CD4-positive, alpha-beta T cell treated with Interleukin-10 for 1 hour (primary cell): ENCODE data around the gene MYO1A.
A peak's percentile ranks its signal among the peaks of the same experiment; 100 is the strongest.
"Not testable (repeated sequence)": the region's sequence is repeated elsewhere in the genome, so short reads cannot be mapped to it uniquely, and the experiment has no call there.

Experiments
- DNase-seq: peaks from one replicate; pipeline ENCODE4 v3.0.0-alpha.2; 2020

MYO1A gene

DNA sequence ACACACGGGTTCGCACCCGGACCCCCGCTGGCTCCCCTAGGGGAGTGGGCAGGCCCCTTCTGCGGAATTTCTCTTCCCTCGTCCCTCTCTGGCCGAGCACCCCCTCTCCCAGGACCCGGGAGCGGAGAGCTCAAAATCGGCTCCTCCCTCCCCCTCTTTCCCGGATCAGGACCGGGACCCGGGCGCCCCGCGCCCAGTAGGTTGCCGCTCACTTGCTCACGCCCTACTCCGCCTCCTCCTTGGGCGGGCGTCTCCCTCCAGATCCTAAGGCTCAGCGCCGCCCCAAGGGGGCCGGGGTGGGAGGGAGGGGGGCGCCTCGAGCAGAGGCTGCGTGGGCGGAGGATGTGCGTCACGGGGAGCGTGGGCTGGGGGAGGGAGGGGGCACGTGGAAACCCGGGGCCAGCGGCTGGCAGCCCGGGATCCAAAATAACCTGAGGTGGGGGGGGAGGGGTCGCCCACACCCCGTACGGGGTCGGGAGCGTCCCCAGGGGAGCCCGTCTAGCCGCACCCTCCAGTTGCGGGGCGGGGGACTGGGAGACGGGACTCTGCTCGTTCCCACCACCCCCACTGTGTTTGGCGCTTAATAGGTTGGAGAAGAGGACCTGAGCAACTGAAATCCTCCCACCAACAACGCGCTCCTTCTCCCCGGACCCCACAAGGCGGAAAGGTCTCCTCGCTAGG, 37.2 kb upstream of the MYO1A start:
- DNase-seq: peak; percentile 92

DNA sequence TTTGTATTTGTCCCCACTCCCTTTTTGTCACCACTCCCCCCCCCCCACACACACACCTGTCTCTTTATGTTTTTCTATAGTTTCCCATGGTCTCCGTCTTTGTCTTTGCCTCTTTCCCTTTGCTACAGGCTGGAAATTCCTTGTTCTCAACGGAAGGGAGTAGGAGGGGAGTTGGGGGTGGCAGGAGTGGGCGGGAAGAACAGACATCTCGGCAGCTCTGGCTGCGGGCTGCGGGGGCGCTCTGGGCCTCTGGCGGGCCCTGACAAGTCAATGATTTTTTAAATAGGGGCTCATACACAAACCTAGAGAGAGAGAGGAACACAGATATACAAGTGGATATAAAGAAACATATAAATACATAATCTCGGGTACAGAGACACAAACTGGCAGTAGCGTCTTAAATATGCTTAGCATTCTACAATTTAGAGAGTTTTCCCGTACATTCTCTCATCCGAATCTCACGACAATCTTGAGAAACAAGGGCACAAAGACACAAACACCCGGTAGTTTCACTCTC, 36.6 kb upstream of the MYO1A start:
- peak; percentile 58 for DNase-seq

DNA sequence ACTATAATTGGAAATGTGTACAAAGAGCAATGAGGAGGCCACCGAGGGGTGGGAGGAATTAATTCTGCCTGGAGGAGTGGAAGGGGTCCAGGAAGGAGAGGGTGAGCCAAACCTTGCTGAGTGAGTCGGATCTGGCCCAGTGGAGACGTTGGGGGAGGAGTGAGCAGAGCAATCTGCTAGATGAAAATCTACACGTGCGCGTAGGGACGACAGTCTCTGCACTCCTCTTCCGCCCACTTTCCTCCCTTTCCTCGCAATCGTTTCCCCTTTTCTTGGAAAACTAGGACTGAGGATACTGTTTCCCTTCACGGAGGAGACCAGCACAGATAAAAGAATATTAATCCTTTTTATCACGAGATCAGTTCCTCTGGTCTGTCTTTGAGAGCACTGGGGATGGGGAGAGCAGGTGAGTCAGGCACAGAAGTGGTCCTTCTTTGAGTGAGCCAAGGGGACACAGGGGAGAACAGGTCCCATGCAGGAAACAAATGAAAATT, 36.1 kb upstream of the MYO1A start:
- no peak for DNase-seq

DNA sequence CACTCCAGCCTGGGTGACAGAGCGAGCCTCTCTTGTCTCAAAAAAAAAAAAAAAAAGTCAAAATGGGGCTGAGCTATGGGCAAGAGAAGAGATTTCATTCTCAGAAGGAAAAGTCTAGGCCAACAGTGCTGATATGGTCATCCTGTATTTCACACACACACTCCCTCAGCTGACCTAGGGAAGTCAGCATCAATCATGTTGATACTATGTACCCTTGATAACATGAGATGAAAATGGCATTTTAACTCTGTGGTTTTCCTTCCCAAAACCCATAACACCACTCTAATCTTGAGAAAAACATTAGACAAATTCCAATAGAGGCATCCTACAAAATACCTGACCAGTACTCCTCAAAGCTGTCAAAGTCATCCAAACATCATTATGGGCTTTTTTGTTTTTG, 30.9 kb upstream of the MYO1A start:
- DNase-seq: no peak

DNA sequence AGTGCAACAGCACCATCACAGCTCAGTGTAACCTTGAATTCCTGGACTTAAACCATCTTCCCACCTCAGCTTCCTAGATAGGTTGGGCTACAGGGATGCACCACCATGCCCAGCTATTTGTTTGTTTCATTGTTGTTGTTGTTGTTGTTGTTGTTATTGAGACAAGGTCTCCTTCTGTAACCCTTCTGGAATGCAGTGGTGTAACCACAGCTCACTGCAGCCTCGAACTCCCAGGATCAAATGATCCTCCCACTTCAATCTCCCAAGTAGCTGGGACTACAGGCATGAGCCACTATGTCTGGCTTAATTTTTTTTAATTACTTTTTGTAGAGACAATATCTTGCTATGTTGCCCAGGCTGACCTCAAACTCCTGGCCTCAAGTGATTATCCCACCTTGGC, 29.9 kb upstream of the MYO1A start:
- no peak for DNase-seq

DNA sequence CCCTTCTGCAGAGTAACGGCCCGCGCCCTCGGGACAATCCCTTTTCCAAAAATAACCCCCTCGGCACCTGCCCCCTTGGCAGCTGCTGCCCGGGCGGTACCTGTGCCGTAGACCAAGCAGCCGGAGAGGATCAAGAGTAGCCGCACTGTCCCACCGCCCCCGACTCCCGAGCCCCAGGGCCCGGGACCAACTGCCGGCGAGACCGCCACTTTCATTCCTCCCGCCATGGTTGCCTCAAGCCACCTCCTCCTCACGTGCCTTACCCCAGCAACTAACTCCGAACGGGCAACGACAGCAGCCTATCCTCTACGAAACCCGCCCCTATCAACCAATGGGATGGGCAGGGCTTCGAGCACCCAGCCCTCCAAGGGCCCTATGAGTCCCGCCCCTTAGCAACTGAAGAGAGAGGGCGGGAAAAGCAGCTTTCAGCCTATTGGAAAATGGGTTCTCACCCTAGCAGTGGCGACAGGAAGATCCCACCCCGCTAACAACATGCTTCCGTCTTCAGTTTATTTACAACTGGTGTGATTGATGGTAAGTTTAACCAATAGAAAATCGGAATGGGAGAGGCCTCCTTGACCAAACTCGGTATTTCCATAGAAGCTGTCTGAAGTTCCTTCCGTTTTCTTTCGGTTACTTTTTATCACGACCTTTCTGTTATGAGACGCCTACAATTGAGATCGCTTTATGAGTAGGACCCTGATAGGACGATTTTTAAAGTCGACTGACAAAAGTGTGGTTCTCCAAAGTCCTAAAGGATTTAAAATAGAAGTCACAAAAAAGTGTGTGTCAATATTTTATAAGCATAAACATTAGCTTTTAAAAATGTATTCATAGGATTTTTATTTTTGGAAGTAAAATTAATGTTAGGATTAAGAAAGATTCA, 28.8 kb upstream of the MYO1A start, which contains the start of gene NEMP1:
NEMP1 (minus strand) TSS at position 273 of the 886 bp plus-strand sequence; CDS start at position 227, 46 bp downstream.
- DNase-seq: peak; percentile 99

DNA sequence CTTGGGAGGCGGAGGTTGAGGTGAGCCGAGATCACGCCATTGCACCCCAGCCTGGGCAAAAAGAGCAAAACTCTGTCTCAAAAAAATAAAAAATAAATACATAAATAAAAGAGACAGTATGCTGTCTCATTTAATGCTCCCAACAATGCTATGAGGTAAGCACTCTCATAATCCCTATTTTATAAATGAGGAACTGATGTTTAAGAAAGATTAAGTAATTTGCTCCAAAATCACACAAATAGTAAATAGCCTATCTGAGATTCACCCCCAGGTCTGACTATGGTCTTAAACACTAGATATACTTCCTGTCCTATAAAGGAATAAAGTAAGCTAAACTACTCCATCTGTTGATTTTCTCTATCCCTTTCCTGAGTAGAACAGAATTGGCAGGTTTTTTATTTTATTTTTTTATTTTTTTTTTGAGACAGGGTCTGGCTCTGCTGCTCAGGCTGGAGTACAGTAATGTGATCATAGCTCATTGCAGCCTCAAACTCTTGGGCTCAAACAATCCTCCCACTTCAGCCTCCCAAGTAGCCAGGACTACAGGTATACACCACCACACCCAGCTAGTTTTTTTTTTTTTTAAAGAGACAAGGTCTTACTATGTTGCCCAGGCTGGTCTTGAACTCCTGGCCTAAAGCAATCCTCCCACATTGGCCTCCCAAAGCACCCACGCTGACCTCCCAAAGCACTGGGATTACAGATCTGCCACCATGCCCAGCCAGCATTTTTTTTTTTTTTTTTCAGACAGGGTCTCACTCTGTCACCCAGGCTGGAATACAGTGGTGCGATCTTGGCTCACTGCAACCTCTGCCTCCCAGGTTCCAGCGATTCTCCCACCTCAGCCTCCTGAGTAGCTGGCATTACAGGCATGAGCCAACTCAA, 23.9 kb upstream of the MYO1A start:
- DNase-seq: not testable (repeated sequence)

DNA sequence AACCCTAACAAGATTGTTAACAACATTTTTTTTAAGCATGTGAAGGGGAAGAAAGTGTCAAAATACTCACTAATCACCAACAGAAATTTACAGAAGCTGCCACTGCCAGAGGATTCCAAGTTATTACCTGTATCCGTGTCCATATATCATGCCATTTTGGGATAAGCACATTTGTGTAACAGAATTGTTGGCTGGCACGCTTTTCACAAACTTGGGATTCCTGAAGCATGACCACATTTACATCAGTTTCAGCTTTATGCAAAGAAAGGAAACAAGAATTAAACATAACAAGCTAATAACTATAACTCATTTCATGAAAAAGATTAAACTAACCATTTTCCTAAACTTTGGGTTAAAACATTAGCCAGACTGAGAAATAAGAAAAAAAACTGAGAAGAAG, 22.7 kb upstream of the MYO1A start:
- no peak for DNase-seq

DNA sequence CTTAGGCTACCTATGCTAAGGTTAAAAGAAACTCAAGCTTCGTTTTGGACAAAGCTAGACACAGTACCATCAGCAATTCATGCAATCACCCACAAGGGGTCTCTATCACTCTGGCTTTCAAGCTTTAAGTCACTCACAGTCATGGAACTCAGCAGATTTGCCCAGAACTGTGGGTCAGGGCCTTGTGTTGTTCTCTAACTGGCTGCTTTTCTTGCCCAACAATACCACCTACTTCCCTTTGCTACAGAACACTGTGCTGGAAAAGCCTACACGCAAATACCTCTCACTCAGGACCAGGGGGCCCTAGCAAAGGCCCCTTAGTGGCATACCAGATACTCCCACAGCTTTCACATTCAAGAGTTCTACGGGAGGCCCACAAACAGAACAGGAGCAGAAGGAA, 19.6 kb upstream of the MYO1A start:
- DNase-seq: peak; percentile 86

DNA sequence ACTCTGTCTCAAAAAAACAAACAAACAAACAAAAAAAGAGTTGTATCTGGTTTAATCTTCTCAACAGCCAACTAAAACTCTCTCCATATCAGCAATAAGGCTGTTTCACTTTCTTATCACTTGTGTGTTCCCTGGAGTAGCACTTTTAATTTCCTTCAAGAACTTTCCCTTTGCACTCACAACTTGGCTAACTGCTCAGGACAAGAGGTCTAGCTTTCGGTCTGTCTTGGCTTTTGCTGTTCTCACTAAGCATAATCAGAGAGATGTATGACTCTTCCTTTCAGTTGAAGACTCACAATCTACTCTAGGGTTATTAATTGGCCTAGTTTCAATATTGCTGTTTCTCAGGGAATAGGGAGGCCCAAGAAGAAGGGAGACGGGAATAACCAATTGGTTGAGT, 16.3 kb upstream of the MYO1A start:
- DNase-seq: no peak

DNA sequence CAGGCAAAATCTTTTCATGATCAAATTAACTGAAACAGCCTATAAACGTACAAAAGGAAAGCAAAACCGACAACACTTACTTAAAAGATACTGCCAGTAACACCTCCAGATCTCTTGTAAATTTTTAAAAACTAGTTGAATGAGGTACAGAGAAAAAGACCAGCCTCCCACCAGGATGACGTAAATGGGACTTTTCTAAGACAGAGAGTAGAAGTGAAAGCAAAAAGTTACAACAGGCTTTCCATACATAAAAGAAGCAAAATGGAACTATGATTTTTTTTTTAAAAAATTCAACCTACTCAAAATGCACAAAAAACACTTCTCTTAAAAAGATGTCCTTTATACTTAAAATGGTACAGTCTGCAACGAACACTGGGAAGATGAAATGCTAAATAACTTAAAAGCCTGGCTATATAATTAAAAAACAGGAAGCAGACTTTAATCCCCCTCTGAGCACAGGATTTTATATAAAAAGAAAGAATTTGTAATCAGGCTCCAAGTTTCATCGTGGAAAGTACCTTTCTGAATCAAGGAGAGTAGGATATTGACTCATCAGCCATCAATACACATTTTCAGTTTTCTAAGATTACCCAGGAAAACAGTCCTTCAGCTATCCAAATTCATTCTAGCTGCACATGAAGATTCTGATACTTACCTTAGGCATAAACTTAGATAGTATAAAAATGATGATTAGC, 14.2 kb upstream of the MYO1A start:
- peak; percentile 87 for DNase-seq

DNA sequence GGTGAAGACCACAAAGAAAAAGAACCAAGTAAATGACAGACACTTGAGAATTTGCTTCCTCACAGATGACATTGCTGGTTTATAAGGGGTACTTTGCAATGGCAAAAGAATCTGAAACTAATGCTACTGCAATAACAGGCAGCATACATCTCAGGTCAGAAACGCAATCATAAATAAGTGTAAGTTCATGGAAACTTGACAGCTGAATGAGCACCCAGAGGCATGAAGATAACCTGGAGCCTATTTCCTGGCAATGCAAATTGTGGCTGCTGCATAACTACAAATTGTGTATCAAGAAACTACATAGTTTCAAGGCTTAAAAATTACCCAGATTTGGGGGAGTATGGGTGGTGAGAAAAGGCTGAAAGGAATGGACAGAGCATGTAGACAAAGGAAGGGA, 8.5 kb upstream of the MYO1A start:
- DNase-seq: no peak

DNA sequence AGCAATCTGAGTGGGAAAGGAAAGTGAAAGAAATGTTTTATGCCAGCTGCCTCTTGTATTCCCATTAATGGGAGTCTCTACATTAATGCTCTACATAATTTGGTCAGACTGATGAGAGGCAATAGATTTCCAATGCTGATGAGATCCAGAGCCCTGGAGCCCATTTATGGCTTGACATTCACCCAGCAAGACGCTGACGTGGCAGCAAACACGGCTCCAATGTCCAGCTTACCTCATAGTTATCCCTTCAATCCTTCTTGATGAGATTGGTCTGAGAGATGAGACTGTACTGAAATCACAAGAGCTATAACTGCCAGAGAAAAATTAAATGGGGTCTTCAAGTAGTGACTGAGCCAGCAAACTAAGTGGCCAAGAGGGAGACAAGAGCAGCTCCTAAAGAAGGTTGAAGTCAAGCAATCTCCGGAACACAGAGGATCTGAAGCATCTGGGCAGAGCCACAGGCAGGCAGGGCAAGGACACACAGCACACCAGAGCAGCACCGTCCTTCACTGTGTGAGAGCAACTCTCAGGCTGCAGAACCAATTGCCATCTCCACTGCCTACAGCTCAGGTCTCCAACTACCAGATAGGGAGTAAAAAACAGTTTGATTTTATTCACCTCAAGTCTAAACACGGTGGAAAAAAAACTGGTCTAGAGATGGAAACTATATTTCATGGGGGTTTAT, 7.3 kb upstream of the MYO1A start:
- DNase-seq: no peak

DNA sequence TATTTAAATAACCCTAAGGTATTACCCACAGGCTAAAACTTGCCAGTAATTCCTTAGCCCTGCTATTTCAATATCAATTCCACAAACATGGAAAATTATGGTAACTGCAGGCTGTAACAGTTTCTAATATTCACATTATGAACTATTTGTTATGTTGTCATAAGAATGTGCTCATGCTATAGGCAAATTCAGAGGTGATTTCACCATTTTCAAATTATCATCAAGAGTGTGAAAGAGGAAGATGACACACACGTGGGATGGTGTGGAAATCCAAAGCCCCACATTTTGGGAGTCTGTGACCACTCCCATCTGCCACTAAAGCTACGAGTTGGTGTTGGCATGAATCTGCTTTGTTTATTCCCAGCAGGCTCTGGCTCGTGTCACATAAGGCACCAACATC, 5.9 kb upstream of the MYO1A start:
- no peak for DNase-seq

DNA sequence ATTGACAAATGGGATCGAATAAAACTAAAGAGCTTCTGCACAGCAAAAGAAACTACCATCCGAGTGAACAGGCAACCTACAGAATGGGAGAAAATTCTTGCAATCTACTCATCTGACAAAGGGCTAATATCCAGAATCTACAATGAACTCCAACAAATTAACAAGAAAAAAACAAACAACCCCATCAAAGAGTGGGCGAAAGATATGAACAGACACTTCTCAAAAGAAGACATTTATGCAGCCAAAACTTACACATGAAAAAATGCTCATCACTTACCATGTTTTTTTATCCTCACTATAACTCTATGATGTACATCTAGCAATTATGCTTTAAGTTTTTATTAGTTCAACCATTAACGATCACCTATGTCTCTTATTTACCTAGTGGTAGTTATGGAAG, 4.0 kb upstream of the MYO1A start:
- DNase-seq: not testable (repeated sequence)

DNA sequence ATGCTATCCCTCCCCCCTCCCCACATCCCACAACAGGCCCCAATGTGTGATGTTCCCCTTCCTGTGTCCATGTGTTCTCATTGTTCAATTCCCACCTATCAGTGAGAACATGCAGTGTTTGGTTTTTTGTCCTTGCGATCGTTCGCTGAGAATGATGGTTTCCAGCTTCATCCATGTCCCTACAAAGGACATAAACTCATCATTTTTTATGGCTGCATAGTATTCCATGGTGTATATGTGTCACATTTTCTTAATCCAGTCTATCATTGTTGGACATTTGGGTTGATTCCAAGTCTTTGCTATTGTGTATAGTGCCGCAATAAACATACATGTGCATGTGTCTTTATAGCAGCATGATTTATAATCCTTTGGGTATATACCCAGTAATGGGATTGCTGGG, 3.2 kb upstream of the MYO1A start:
- not testable (repeated sequence) for DNase-seq

DNA sequence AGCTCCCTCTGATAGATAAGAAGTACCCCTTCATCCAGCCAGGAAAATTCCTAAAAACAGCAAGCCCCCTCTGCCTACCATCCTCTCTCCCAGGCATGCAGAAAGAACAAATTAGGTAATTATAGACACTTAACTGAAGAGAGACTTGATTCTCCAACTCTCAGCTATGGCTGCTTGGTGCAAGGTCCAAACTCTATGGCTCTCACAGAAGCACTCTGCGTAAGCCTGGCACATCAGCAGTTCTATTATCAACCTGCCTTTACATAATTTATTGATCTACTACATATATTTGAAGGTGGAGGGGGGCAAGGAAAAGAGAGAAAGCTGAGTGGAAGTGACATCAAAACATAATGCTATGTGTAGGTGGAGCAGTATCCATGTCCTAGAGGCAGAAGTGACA, 1.1 kb upstream of the MYO1A start:
- DNase-seq: no peak

DNA sequence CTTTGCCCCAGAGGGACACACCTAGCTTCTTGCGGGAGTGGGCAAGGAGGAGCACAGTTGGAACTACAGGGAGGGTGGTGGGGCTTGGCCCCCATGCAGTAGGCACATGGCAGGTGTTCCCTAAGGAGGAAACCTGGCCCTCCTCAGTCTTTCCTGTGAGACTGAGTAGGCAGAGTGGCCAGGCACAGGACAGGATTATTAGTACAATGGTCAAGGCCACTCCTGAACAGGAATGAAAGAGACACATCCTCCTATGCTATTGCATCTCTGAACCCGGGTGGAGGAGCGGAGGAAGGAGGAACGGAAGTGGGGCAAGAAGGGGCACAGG, 846 bp downstream of the MYO1A start:
- no peak for DNase-seq

DNA sequence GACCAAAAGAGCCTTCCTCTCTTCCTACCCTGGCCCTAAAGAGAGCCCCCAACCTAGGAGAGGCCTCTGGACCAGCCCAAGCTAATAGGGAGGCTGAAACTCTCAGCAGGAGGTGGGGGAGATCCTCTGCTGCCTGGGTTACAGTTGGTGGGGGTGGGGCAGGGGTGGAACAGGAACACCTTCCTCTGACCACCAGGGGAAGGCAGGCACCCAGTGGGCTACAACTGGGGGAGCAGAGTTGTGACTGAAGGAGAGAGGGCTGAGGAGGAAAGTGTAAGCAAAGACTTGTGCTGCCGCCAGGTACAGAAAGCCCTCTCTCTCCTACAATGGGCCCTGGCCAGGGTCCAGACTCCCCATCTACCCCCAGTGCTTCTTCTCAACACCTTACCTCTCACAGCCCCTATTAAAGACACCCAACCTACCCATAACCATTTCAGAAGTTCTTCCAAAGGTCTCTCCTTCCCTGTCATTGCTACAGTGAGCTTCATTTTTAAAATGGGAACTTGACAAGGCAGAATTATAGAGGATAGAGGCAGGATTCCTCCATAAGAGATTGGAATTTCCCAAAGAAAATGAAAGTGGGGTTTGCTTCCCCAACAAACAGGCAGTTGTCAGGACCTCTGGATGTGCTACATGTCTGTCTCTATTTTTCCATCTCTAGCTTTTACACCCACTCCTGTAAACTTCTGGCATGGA, 1.4 kb downstream of the MYO1A start:
- no peak for DNase-seq

DNA sequence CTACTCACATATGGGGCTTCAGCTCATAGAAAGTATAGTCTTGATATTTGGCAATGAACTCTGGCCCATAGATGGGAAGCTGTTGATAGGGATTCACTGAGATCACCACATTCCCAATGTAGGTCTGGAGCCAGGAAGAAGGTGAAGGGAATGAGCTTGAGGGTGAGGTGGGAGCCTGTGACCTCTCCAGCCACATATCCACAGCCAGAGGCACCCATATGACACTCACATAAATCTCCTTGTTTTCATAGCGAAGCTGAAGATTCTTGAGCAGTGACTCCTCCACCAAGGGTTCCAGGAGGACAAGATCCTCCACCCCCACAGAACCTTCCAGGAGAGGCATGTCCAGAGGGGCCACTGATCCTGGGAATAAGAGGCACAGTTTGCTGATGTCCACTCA, 1.9 kb downstream of the MYO1A start:
- no peak for DNase-seq
